GM18507 (cell line): ENCODE data around the gene PLSCR1.

Experiments
- DNase-seq: peaks from one replicate; pipeline ENCODE4 v3.0.0; 2011; ENCODE audit warnings: low read depth; ENCODE audit not compliant: insufficient read length; ENCODE audit errors: extremely low spot score
- FAIRE-seq: peaks from 2 replicates; lab custom pipeline; 2011; peaks lifted over from hg19 to GRCh38; lab: Jason Lieb, UNC

The PLSCR1 gene, protein sequence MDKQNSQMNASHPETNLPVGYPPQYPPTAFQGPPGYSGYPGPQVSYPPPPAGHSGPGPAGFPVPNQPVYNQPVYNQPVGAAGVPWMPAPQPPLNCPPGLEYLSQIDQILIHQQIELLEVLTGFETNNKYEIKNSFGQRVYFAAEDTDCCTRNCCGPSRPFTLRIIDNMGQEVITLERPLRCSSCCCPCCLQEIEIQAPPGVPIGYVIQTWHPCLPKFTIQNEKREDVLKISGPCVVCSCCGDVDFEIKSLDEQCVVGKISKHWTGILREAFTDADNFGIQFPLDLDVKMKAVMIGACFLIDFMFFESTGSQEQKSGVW

GRCh38 chr3:146544002-146544928, at the start of gene PLSCR1:
Gene PLSCR1, minus strand, starts transcription at chr3:146544607. Its CDS starts 8,055 bp downstream, at chr3:146536552.
- peak; percentile 88 for FAIRE-seq
- DNase-seq = peak; percentile 67

DNA sequence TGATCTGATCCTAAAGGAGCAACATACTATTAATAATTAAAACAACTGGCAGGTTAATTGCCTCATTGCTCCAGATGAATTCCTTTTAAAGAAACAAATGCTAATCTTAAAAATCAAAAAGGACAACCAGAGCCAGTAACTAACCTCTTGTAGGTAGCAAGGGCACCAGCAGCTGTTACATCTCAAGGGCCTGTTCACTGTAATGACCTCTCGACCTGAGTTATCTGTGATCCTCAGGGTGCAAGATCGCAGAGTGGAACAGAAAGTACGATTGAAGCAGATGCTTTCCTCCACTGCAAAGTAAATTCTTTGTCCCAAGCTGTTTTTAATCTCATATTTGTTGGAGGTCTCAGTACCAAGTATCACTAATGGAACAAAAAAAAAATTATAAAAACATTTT, 49.4 kb upstream of the PLSCR1 start:
- DNase-seq = no peak
- no peak for FAIRE-seq

GRCh38 chr3:146590521-146590920, 46.1 kb upstream of the PLSCR1 start:
- DNase-seq = no peak

GRCh38 chr3:146589899-146590508, 45.6 kb upstream of the PLSCR1 start:
- DNase-seq = peak; percentile 1
- FAIRE-seq = peak; percentile 51

More at GRCh38 chr3:146590521-146590920, 46.1 kb upstream of the PLSCR1 start:
- no peak for FAIRE-seq

DNA sequence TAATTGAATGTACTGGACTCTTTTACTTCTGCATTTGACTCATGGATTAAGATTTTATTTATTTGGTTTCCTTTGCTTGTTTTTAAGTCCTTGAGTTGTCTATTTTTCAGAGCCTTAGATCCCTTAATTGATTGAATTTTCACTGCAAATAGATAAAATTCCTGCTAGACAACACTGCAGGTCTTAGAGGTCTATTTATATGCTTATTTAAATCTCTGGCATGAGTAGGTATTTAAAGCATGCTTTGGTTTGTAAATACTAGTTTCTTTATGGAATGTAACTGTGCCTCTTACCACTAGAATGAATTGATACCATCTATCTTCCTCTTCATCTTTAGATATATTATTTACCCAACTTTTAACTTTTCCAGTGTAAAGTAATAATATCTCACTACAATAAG, 40.7 kb upstream of the PLSCR1 start:
- FAIRE-seq (no peak), DNase-seq (no peak)

DNA sequence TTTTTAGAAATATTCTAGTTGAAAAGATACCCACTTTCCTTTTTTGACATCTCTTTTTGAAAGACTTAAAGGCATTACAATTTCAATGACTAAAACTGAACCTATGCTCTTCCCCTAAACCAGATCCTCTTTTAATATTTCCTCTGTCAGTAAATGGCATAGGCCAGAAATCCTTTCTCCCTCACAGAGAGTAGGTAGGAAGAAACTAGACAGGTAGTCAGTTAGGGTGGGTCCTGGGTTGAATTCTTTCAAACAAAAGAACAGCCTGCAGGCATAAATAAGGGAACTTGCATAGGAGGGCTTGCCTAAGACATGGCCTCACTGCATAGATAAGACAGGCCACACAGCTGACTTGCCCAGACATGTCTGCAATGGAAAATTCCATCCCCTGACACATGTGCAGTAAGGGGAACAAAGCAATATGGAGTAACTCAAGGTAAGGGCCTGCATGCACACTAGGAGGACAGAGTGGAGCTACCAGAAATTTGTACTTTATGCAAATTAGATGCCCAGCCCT, 37.6 kb upstream of the PLSCR1 start:
- DNase-seq (no peak), FAIRE-seq (no peak)

DNA sequence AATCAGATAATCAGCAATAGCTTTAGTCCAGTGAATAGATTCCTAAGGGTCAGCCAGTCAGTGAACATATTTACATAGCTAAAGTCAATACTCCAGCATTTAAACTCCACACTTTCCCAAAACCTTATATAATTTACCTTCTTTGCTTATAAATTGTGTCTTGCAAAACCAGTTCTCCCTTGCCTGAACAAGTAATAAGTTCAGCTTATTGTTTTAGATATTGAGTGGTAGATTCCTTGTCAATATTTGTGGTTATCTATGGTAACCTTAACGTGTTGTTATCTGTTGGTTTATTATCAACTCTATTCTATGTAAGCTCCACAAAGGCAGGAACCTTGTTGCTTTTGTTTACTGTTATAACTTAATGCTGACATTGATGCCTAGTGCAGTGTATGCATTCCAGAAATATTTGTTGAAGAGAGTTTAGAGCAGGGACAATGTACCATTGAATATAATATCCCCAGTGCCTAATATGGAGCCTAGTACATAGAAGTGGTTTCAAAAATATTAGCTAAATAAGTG, 36.7 kb upstream of the PLSCR1 start:
- no peak for FAIRE-seq

GRCh38 chr3:146577662-146578061, 33.3 kb upstream of the PLSCR1 start:
- no peak for FAIRE-seq
- DNase-seq = no peak

More for the DNA sequence above, 36.7 kb upstream of the PLSCR1 start:
- DNase-seq = no peak

DNA sequence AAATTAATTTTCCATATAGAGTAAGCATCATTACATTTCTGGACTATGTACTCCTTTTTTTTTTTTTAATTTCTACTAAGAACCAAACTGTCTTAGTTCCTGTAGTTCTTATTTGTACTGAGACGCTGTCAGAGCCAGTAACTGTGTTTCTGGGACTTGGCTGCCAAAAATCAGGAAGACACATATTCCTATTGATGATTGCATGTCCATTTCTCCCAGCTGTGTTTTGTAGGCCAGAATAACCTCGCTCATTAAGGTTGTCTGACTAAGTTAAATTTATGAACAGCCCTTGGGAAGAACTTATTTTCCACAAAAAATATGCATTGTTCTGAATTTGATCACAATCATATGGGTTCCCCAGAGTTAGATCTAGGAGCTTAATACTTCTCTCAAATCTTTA, 31.2 kb upstream of the PLSCR1 start:
- DNase-seq (no peak), FAIRE-seq (no peak)

GRCh38 chr3:146574173-146574572, 29.8 kb upstream of the PLSCR1 start:
- no peak for DNase-seq
- no peak for FAIRE-seq

GRCh38 chr3:146569314-146569713, 24.9 kb upstream of the PLSCR1 start:
- DNase-seq (no peak), FAIRE-seq (no peak)

DNA sequence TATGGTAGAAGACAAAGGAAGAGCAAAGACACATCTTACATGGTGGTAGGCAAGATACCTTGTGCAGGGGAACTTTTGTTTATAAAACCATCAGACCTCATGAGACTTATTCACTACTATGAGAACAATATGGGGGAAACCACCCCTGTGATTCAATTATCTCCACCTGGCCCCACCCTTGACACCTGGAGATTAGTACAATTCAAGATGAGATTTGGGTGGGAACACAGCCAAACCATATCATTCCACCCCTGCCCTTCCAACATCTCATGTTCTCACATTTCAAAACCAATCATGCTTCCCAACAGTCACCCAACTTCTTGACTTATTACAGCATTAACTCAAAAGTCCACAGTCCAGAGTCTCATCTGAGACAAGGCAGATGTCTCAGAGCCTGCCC, 21.7 kb upstream of the PLSCR1 start:
- no peak for DNase-seq
- no peak for FAIRE-seq

DNA sequence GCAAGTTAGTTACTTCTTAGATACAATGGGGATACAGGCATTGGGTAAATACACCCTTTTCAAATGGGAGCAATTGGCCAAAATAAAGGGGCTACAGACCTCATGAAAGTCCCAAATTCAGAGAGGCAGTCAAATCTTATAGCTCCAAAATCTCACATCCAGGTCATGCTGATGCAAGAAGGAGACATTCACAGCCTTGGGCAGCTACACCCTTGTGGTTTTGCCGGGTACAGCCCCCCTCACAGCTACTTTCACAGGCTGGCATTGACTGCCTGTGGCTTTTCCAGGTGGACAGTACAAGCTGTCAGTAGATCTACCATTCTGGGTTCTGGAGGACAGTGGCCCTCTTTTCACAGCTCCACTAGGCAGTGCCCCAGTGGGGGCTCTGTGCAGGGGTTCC, 17.5 kb upstream of the PLSCR1 start:
- no peak for DNase-seq
- no peak for FAIRE-seq

- DNase-seq (no peak), FAIRE-seq (no peak)
Measured at GRCh38 chr3:146561463-146561862, 17.1 kb upstream of the PLSCR1 start.

- FAIRE-seq (no peak), DNase-seq (no peak)
Measured at GRCh38 chr3:146560678-146561077, 16.3 kb upstream of the PLSCR1 start.

DNA sequence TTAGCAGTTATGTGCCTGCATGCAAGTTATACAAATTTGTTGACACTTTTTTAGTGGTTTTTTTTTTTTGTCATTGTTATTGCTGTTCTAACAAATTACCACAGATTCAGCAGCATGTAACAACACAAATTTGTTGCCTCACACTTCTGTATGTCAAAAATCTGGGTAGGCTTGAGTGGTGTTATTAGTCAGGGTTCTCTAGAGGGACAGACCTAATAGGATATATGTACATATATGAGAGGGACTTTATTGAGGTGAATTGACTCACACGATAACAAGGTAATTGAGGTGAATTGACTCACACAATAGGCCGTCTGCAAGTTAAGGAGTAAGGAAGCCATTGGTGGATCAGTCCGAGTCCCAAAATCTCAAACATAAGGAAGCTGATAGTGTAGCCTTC, 15.0 kb upstream of the PLSCR1 start:
- FAIRE-seq = no peak

DNA sequence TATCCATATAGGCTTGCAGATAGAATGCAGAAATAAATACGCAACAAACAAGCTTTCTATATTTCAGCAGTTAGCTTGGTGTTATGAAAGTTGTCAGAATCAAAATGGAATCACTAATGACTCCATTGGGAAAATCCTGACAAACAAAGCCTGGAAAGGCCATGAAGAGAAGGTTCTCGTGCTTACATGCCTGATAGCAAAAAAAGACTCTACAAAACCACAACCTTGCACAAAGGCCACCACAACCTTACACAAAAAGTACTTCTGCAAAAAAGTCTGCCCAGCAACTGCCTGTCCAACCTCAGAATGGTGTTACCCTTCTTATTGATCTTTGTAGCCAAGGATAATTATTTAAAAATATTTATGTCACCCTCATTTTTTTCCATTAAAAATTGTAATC, 14.4 kb upstream of the PLSCR1 start:
- DNase-seq (no peak), FAIRE-seq (no peak)

More for the DNA sequence above, 15.0 kb upstream of the PLSCR1 start:
- DNase-seq = no peak

GRCh38 chr3:146557745-146558144, 13.3 kb upstream of the PLSCR1 start:
- FAIRE-seq (no peak), DNase-seq (no peak)

GRCh38 chr3:146555311-146555710, 10.9 kb upstream of the PLSCR1 start:
- FAIRE-seq = no peak
- no peak for DNase-seq
